Smooth muscle cell (in vitro differentiated cells): Measurements from ENCODE around the gene TMEM248. TPM values are rescaled to one million over a fixed set of nuclear protein-coding genes. Genes with fewer than 3 reads are reported as not detected.
"Not testable (repeated sequence)": the region's sequence is repeated elsewhere in the genome, so short reads cannot be mapped to it uniquely, and the experiment has no call there.

Experiments used
- DNase-seq: peaks from one replicate; lab custom pipeline; 2025; ENCODE audit not compliant: unreplicated experiment; lab: John Stamatoyannopoulos, UW
- H2AFZ ChIP-seq: fragments of 200-600 bp; sonication (generic); 2 replicates; pipeline ENCODE4 v1.6.0; 2016; ENCODE audit warnings: antibody characterized with exemption, low read depth, mild to moderate bottlenecking
- H3F3A ChIP-seq: fragments of 200-600 bp; sonication (generic); 2 replicates; pipeline ENCODE4 v1.6.0; 2017; ENCODE audit warnings: antibody characterized with exemption, low read depth
- H3K27ac ChIP-seq: fragments of 200-600 bp; sonication (generic); 2 replicates; pipeline ENCODE4 v1.5.1; 2016; ENCODE audit warnings: low read depth, mild to moderate bottlenecking
- H3K27me3 ChIP-seq: fragments of 200-600 bp; sonication (generic); 2 replicates; pipeline ENCODE4 v1.6.1; 2016; ENCODE audit warnings: low read depth, mild to moderate bottlenecking
- H3K36me3 ChIP-seq: fragments of 200-600 bp; sonication (generic); 2 replicates; pipeline ENCODE4 v1.5.1; 2016; ENCODE audit warnings: low read depth
- H3K4me1 ChIP-seq: fragments of 200-600 bp; sonication (generic); 2 replicates; pipeline ENCODE4 v1.5.1; 2016; ENCODE audit warnings: low read depth
- H3K4me2 ChIP-seq: fragments of 200-600 bp; sonication (generic); 2 replicates; pipeline ENCODE4 v1.6.0; 2016; ENCODE audit warnings: mild to moderate bottlenecking
- H3K4me3 ChIP-seq: fragments of 200-600 bp; sonication (generic); 2 replicates; pipeline ENCODE4 v1.5.1; 2016; ENCODE audit warnings: mild to moderate bottlenecking
- H3K79me2 ChIP-seq: fragments of 200-600 bp; sonication (generic); 2 replicates; pipeline ENCODE4 v1.6.0; 2016; ENCODE audit warnings: low read depth, mild to moderate bottlenecking
- H3K9ac ChIP-seq: fragments of 200-600 bp; sonication (generic); 2 replicates; pipeline ENCODE4 v1.6.0; 2016; ENCODE audit warnings: low read depth
- H3K9me3 ChIP-seq: fragments of 200-600 bp; sonication (generic); replicated peaks from 2 replicates; pipeline ENCODE4 v1.5.1; 2016; ENCODE audit warnings: low read depth
- H4K20me1 ChIP-seq: fragments of 200-600 bp; sonication (generic); 2 replicates; pipeline ENCODE4 v1.6.0; 2016; ENCODE audit warnings: low read depth
- CTCF ChIP-seq: fragments of 200-600 bp; sonication (generic); IDR thresholded peaks from 2 replicates; pipeline ENCODE4 v1.5.1; 2017; ENCODE audit warnings: borderline replicate concordance, mild to moderate bottlenecking, antibody characterized with exemption; ENCODE audit not compliant: insufficient read depth, poor library complexity, severe bottlenecking
- WGBS: methylation state at CpG from one replicate; pipeline ENCODE4 v1.1.7; 2016; ENCODE audit warnings: low lambda C conversion rate; 5-methylcytosine and 5-hydroxymethylcytosine counted together
- polyA plus RNA-seq: library from polyadenylated mRNA; unstranded; fragments of >200 nt; fragmentation: Nextera tagmentation; extraction: Ambion mirVana; gene quantifications from 2 replicates; pipeline ENCODE4 v1.2.1, GENCODE V29; 2016
- total RNA-seq: library from RNA; depleted of rRNA; stranded (reverse); fragments of >200 nt; gene quantifications from 2 replicates; pipeline ENCODE4 v1.2.3, GENCODE V29; 2014

TMEM248 gene
- total and polyA plus RNA-seq, 2 experiments from 2014 or later, result 68.2 to 83.1 TPM

GRCh38 chr7:66880053-66880452, 41.0 kb upstream of the TMEM248 start:
- H3K27ac ChIP-seq, result no peak overlapping the region
- DNase-seq, result no peak
- H3K4me3 ChIP-seq, result no peak overlapping the region
- no peaks in the 10 kb centered on the region for H3K27me3 ChIP-seq
- no peaks in the 10 kb centered on the region for H3F3A ChIP-seq
- H3K9me3 ChIP-seq, result no peaks in the 10 kb centered on the region
- H4K20me1 ChIP-seq, result no peaks in the 10 kb centered on the region
- no peak for TF ChIP-seq CTCF
- H3K9ac ChIP-seq, result no peak overlapping the region
- H3K36me3 ChIP-seq, result no peaks in the 10 kb centered on the region
- 66% methylated on average over 5 of the region's 5 CpGs for WGBS
- H3K4me2 ChIP-seq, result no peak overlapping the region
- no peaks in the 10 kb centered on the region for H3K4me1 ChIP-seq
- no peaks in the 10 kb centered on the region for H3K79me2 ChIP-seq
- no peak overlapping the region for H2AFZ ChIP-seq

DNA sequence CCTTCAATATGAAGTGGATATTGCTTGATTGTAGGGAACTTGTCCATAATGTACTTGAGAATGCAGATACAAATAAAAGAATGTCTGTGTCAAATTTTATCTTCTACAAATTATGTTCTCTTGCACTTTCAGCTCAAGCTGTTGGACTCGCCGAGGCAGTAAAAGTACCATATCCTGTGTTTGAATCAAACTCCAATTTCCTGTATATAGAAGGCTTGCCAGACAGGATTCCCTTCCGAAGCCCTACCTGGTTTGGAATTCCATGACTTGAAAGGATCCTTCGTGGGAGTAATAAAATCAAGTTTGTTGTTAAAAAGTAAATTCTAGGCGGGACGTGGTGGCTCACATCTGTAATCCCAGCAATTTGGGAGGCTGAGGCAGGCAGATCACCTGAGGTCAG, 40.4 kb upstream of the TMEM248 start:
- H3K36me3 ChIP-seq, H3K9me3 ChIP-seq, H3K4me1 ChIP-seq, H4K20me1 ChIP-seq, H3K4me2 ChIP-seq, H3F3A ChIP-seq, H3K27me3 ChIP-seq, H3K27ac ChIP-seq, H2AFZ ChIP-seq, H3K4me3 ChIP-seq, H3K79me2 ChIP-seq, H3K9ac ChIP-seq, DNase-seq: not testable (repeated sequence)
- 89% methylated on average over 6 of the region's 6 CpGs for WGBS

GRCh38 chr7:66883716-66884115, 37.3 kb upstream of the TMEM248 start:
- WGBS, result 96% methylated on average over 7 of the region's 7 CpGs
- no peak for DNase-seq
- Histone ChIP-seq H3K27me3 (no peaks in the 10 kb centered on the region), H3F3A (no peaks in the 10 kb centered on the region), H3K36me3 (no peaks in the 10 kb centered on the region), H3K9me3 (no peaks in the 10 kb centered on the region), H3K9ac (no peak overlapping the region), H3K4me3 (no peak overlapping the region), H3K79me2 (no peaks in the 10 kb centered on the region), H3K27ac (no peak overlapping the region), H3K4me2 (no peak overlapping the region), H4K20me1 (no peaks in the 10 kb centered on the region), H3K4me1 (no peaks in the 10 kb centered on the region), H2AFZ (no peak overlapping the region)
- no peak for TF ChIP-seq CTCF

DNA sequence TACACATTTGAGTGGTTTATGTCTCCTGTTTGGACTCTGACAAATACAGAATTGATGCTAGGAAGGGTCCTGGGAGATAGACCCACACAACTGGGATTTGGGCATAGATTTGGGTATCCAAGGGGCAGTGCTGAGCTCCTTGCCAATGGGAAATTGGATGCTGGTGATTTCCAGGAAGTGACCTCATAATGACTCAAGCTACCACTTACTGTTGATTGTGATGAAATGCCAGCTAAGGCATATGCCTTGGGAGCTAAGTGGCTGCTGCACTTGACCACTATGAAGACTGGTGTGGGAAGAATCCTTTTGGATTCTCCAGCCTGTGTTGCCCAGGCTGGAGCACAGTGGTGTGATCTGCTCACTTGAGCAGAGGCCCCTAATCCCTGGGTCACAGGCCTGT, 36.5 kb upstream of the TMEM248 start:
- not testable (repeated sequence) for DNase-seq, H3K4me2 ChIP-seq, H3F3A ChIP-seq, H3K79me2 ChIP-seq, H3K27me3 ChIP-seq, H3K4me1 ChIP-seq, H3K9me3 ChIP-seq, H3K36me3 ChIP-seq, H2AFZ ChIP-seq, H3K9ac ChIP-seq, H3K27ac ChIP-seq, H3K4me3 ChIP-seq, H4K20me1 ChIP-seq

DNA sequence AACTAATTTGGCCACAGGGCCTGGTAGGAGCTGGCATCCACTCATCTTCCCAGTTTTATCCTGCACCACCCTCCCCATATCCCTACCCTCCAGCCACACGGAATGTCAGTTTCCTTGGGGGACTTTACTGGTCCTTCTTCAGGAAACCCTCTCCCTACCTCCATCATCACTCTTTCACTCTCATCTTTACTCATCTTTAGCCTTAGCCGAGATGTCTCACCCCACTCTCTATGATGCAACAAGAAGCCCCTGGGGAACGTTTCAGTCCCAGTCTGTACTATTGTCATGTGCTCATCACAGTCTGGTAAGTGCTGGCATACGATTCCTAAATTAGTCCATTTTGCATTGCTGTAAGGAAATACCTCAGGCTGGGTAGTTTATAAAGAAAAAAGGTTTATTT, 34.9 kb upstream of the TMEM248 start:
- 84% methylated on average over 4 of the region's 4 CpGs for WGBS
- no peak for DNase-seq
- Histone ChIP-seq H3K27ac (no peak overlapping the region), H3F3A (no peaks in the 10 kb centered on the region), H4K20me1 (no peaks in the 10 kb centered on the region), H3K4me2 (no peak overlapping the region), H3K79me2 (no peaks in the 10 kb centered on the region), H3K9me3 (no peaks in the 10 kb centered on the region), H2AFZ (no peak overlapping the region), H3K4me1 (no peaks in the 10 kb centered on the region), H3K4me3 (no peak overlapping the region), H3K9ac (no peak overlapping the region), H3K27me3 (no peaks in the 10 kb centered on the region), H3K36me3 (no peaks in the 10 kb centered on the region)
- TF ChIP-seq CTCF, result no peak

DNA sequence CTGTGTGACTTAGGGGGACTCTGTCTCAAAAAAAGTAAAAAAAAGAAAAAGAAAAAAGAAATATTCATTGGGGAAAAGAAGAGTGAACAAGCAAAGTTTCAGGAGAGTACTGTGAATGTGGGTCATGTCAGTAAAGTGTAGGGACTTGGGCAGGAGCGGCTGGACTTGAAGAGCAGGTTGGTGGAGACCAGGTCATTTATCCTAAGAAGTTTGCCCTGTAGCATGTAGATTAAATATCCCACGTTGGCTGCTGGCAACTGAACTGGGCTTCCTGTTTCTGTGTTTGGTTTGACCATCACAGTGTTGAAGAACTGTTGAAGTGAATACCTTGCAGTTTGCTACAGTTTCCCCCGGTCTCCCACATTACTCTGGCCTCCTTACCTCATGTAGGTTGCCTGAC, 32.8 kb upstream of the TMEM248 start:
- not testable (repeated sequence) for H3K4me2 ChIP-seq, H3K4me1 ChIP-seq, H2AFZ ChIP-seq, H3F3A ChIP-seq, H3K9me3 ChIP-seq, DNase-seq, H3K27me3 ChIP-seq, H3K27ac ChIP-seq, H3K36me3 ChIP-seq, H3K9ac ChIP-seq, H4K20me1 ChIP-seq, H3K79me2 ChIP-seq, H3K4me3 ChIP-seq
- 68% methylated on average over 3 of the region's 3 CpGs for WGBS
